ENCODE data around the gene SIDT1. TPM values are rescaled to one million over a fixed set of nuclear protein-coding genes. Genes with fewer than 3 reads are reported as not detected.

Gene SIDT1
- total RNA-seq, 1 experiment from 2014 or later: not detected

DNA sequence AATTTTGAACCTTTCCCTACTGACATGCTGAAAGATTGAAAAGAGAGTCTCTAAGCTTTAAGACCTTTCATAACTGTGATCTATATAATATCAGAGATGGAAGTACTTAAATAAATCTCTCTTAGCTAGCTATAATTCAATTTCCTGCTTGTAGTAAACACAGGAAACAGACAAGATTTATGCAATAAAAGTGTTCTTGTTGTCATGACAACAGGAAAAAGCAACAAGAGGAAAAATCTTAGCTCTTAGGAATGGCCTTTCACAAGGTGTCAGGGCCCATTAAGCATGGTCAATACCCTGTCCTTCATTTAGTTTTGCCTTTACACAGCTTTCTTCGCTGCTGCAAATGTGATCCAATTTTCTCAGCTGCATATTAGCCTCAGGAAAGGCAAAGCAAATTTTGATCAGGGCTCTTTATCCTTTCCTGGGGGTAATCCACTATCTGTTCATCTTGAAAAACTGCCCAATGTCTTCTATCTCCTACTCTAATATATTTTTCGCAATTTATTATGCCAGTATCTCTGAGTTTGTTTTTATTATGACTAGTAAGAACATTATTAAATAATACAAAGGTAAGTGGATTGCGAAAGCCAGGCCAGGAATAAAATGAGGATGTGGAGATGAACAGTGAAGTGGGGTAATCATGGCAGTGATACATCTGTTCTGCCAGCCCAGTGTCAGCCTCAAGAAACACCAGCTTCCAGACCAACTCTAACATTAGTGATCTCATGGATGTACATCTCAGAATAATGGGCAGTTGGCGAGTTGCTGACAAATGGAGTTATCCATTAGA lies 28.7 kb downstream of the SIDT1 start:
- in situ Hi-C loops (cut with HindIII; ENCODE audit: low pct_unique_long_range_greater_than_20kb, low sequenced_read_pairs): no loop called here
- no peaks in the 10 kb centered on the region for H3K4me1 ChIP-seq (ENCODE audit: control insufficient read depth, insufficient read depth, low read length)
- no TSS peak for BruUV-seq (replicated peaks)
- no peak for DNase-seq (ENCODE audit: low read depth, low spot score)
- ATAC-seq: no peak
- H3K27me3 ChIP-seq (ENCODE audit: control insufficient read depth, insufficient read depth, low read length): peaks cover 27% of the 10 kb centered on the region
- ChIA-PET CTCF (no interaction called here), POLR2A (interaction anchor here (0.7 kb wide), 1 partner anchor 204 kb away, joined by 4 read pairs; no protein-coding TSS in a partner anchor)
- H3K27ac ChIP-seq (ENCODE audit: low read length): no peak overlapping the region
- TF ChIP-seq TCF7L2 (IDR thresholded peaks at IDR 0.05; ENCODE audit: low read depth, low read length): no peak
- no peak for TF ChIP-seq POLR2AphosphoS5 (IDR thresholded peaks at IDR 0.05; ENCODE audit: low read depth, low read length)
- no peak for TF ChIP-seq CTCF (IDR thresholded peaks at IDR 0.05)
- no peak for TF ChIP-seq SIN3A (IDR thresholded peaks at IDR 0.05; ENCODE audit: borderline replicate concordance, insufficient read depth, low read depth, low read length)
- TF ChIP-seq REST (IDR thresholded peaks at IDR 0.05; ENCODE audit: insufficient read depth in 1 of 2, low read depth in 2 of 2, low read length in 1 of 2): no peak
- no peak overlapping the region for H3K4me3 ChIP-seq (ENCODE audit: low read depth in 2 of 2, low read length in 2 of 2)
- intact Hi-C loops (cut with micrococcal nuclease; ENCODE audit: unreplicated experiment): no loop called here
- no peaks in the 10 kb centered on the region for H3K9me3 ChIP-seq (ENCODE audit: control insufficient read depth, insufficient read depth, low read depth, low read length)
- H3K36me3 ChIP-seq (ENCODE audit: control insufficient read depth, insufficient read depth, low read length): no peaks in the 10 kb centered on the region

GRCh38 chr3:113565555-113565954 lies 33.2 kb downstream of the SIDT1 start:
- intact Hi-C loops (cut with micrococcal nuclease; ENCODE audit: unreplicated experiment): no loop called here
- Histone ChIP-seq H3K9me3 (ENCODE audit: control insufficient read depth, insufficient read depth, low read depth, low read length) (no peaks in the 10 kb centered on the region), H3K36me3 (ENCODE audit: control insufficient read depth, insufficient read depth, low read length) (no peaks in the 10 kb centered on the region), H3K4me3 (ENCODE audit: low read depth in 2 of 2, low read length in 2 of 2) (no peak overlapping the region), H3K27ac (ENCODE audit: low read length) (no peak overlapping the region), H3K4me1 (ENCODE audit: control insufficient read depth, insufficient read depth, low read length) (no peaks in the 10 kb centered on the region), H3K27me3 (ENCODE audit: control insufficient read depth, insufficient read depth, low read length) (peaks cover 41% of the 10 kb centered on the region)
- ATAC-seq (no peak), DNase-seq (ENCODE audit: low read depth, low spot score) (no peak)
- in situ Hi-C loops (cut with HindIII; ENCODE audit: low pct_unique_long_range_greater_than_20kb, low sequenced_read_pairs): no loop called here
- POLR2A ChIA-PET: no interaction called here
- TF ChIP-seq POLR2AphosphoS5 (IDR thresholded peaks at IDR 0.05; ENCODE audit: low read depth, low read length) (no peak), TCF7L2 (IDR thresholded peaks at IDR 0.05; ENCODE audit: low read depth, low read length) (no peak), CTCF (IDR thresholded peaks at IDR 0.05) (no peak), REST (IDR thresholded peaks at IDR 0.05; ENCODE audit: insufficient read depth in 1 of 2, low read depth in 2 of 2, low read length in 1 of 2) (no peak), SIN3A (IDR thresholded peaks at IDR 0.05; ENCODE audit: borderline replicate concordance, insufficient read depth, low read depth, low read length) (no peak)
- no TSS peak for BruUV-seq (replicated peaks)
- CTCF ChIA-PET: no interaction called here
